Measurements from ENCODE around the gene NEURL3.

- TF ChIP-seq POLR2A (IDR thresholded peaks at IDR 0.05) = no peak
- TF ChIP-seq CTCF (IDR thresholded peaks at IDR 0.05) = no peak
Observed at GRCh38 chr2:96449174-96449573, 56.0 kb downstream of the NEURL3 start.

Data from prostate gland (tissue), 2 donors.